ENCODE data around the gene TUT7.

The TUT7 gene

GRCh38 chr9:86282979-86283535 lies 71.2 kb downstream of the TUT7 start (continued):
- TF ChIP-seq ZBTB49 (tag by site-specific recombination; IDR thresholded peaks at IDR 0.05; ENCODE audit: low read depth) (no peak), ZNF280D (tag by site-specific recombination; IDR thresholded peaks at IDR 0.05) (no peak), ZNF335 (tag by site-specific recombination; conservative IDR thresholded peaks at IDR 0.05) (no peak), ZNF747 (tag by site-specific recombination; IDR thresholded peaks at IDR 0.05) (no peak), ZBTB8A (tag by site-specific recombination; IDR thresholded peaks at IDR 0.05) (no peak), ZNF2 (tag by site-specific recombination; IDR thresholded peaks at IDR 0.05) (0 out of 2 replicates have a peak, but pooled peaks have one; percentile 1), ZSCAN23 (tag by site-specific recombination; IDR thresholded peaks at IDR 0.05) (no peak), ZNF521 (tag by site-specific recombination; IDR thresholded peaks at IDR 0.05) (no peak), ZNF701 (tag by site-specific recombination; IDR thresholded peaks at IDR 0.05) (no peak), ZNF366 (tag by site-specific recombination; conservative IDR thresholded peaks at IDR 0.05) (peak; percentile 34; the same call in 1 of the 2 replicates), PRDM2 (tag by site-specific recombination; IDR thresholded peaks at IDR 0.05; ENCODE audit: borderline replicate concordance) (no peak), ZNF184 (tag by site-specific recombination; IDR thresholded peaks at IDR 0.05) (no peak; the same call in 1 of the 2 replicates)

GRCh38 chr9:86282077-86282978 lies 71.9 kb downstream of the TUT7 start, which contains the start of gene ISCA1:
ISCA1 (minus strand) TSS chr9:86282538; CDS start chr9:86282458, 80 bp downstream.
- Histone ChIP-seq H3K27ac (ENCODE audit: extremely low read depth, low read depth, low read length) (peak within 1 kb of the TSS; percentile 95), H3K4me3 (ENCODE audit: low read depth, low read length) (peak within 1 kb of the TSS; percentile 89), H3K9me3 (ENCODE audit: control insufficient read depth, insufficient read depth, low read depth, low read length) (no peaks in the 10 kb centered on the region), H3K36me3 (ENCODE audit: control insufficient read depth in 2 of 2, insufficient read depth in 1 of 2, low read length in 2 of 2) (peaks cover 0 to 13% of the 10 kb centered on the region in 2 experiments; a peak in 2 of 3 replicates), H3K4me1 (ENCODE audit: control insufficient read depth, insufficient read depth, low read length) (no peaks in the 10 kb centered on the region)
- ChIA-PET POLR2A (interaction anchor here (0.7 to 1.6 kb wide), 13 partner anchors 8 to 155 kb away, joined by 3 to 7 read pairs (median 4); no protein-coding TSS in a partner anchor), CTCF (no interaction called here)
- TF ChIP-seq ZNF501 (tag by site-specific recombination; IDR thresholded peaks at IDR 0.05) (peak; percentile 77), ZNF777 (tag by site-specific recombination; IDR thresholded peaks at IDR 0.05; ENCODE audit: borderline replicate concordance) (peak; percentile 44; the same call in 1 of the 2 replicates), ZSCAN16 (tag by site-specific recombination; IDR thresholded peaks at IDR 0.05) (no peak), ZNF2 (tag by site-specific recombination; IDR thresholded peaks at IDR 0.05) (peak; percentile 81), ZNF843 (tag by site-specific recombination; IDR thresholded peaks at IDR 0.05) (peak; percentile 48; the same call in 1 of the 2 replicates), ZNF548 (tag by site-specific recombination; IDR thresholded peaks at IDR 0.05) (no peak), GLIS1 (tag by site-specific recombination; IDR thresholded peaks at IDR 0.05) (peak; percentile 92), TSHZ1 (tag by site-specific recombination; IDR thresholded peaks at IDR 0.05; ENCODE audit: borderline replicate concordance) (peak; percentile 60; the same call in 1 of the 2 replicates)
